Neural progenitor cell (in vitro differentiated cells): Measurements from ENCODE around the gene CD151.

Experiments used
- EZH2 ChIP-seq: fragments of 200-600 bp; sonication (generic); IDR thresholded peaks from 2 replicates; pipeline ENCODE4 v1.6.1; 2017; ENCODE audit warnings: antibody characterized with exemption, mild to moderate bottlenecking, moderate library complexity
- EZH2phosphoT487 ChIP-seq: fragments of 200-600 bp; sonication (generic); IDR thresholded peaks from 2 replicates; pipeline ENCODE4 v1.6.1; 2017; ENCODE audit warnings: antibody characterized with exemption
- TF ChIP-seq, protein P1 (sequence below): fragments of 200-600 bp; sonication (generic); IDR thresholded peaks from 2 replicates; pipeline ENCODE4 v1.5.1; 2017; ENCODE audit warnings: antibody characterized with exemption, mild to moderate bottlenecking

DNA sequence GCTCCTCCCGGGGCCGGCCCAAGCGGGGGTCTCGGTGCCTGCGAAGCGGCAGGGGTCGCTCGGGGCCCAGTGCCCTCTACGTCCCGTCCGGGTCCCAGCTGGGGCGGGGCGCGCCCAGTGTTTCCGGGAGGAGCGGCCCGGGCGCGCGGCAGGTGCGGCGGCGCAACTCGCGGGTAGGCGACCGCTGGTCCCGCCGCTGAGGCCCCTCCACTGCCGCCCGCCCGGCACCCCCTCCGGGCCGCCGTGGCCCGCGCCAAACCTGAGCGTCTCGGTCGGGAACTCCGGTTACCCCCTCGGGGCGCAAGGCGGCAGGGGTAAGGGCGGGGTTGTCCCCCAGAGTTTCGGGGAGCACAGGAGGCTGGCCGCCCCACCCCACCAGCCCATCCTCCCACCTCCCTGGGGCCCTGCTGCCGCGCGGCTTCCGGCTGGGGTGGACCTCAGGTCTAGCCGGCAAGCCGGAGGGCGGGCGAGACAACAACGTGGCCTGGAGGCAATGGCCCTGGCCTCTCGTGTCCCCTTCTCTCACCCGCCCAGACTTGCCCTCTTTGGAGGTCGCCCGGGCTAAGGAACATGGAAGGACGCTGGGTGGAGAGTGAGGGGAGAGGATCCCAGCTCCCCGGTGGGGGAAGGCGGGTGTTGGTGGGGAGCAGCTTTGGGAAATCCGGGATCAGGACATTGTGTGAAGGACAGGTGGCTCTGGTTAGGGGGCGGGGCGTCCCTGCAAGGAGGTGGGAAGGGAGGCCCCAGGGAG is 5.4 kb upstream of the CD151 start:
- TF ChIP-seq EZH2 (peak; percentile 73), EZH2phosphoT487 (peak; percentile 47)
- TF ChIP-seq, protein P1, sequence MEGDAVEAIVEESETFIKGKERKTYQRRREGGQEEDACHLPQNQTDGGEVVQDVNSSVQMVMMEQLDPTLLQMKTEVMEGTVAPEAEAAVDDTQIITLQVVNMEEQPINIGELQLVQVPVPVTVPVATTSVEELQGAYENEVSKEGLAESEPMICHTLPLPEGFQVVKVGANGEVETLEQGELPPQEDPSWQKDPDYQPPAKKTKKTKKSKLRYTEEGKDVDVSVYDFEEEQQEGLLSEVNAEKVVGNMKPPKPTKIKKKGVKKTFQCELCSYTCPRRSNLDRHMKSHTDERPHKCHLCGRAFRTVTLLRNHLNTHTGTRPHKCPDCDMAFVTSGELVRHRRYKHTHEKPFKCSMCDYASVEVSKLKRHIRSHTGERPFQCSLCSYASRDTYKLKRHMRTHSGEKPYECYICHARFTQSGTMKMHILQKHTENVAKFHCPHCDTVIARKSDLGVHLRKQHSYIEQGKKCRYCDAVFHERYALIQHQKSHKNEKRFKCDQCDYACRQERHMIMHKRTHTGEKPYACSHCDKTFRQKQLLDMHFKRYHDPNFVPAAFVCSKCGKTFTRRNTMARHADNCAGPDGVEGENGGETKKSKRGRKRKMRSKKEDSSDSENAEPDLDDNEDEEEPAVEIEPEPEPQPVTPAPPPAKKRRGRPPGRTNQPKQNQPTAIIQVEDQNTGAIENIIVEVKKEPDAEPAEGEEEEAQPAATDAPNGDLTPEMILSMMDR: peak; percentile 7
